SIG-M5 treated with dmso at 0.1 percent for 504 hours (cell line): ENCODE measurements around the gene HCFC1R1.

Source experiments
- DNase-seq: peaks from one replicate; lab custom pipeline; 2025; ENCODE audit not compliant: unreplicated experiment; lab: John Stamatoyannopoulos, UW

The HCFC1R1 gene

GRCh38 chr16:3003582-3004270 is 20.0 kb downstream of the HCFC1R1 start:
- peak; percentile 97 for DNase-seq

GRCh38 chr16:3001316-3001715 is 22.4 kb downstream of the HCFC1R1 start:
- no peak for DNase-seq

GRCh38 chr16:3000540-3000939 is 23.2 kb downstream of the HCFC1R1 start:
- DNase-seq: no peak

- no peak for DNase-seq
These were observed 23.8 kb downstream of the HCFC1R1 start for GRCh38 chr16:2999929-3000328.

GRCh38 chr16:2996298-2996697 is 27.4 kb downstream of the HCFC1R1 start:
- no peak for DNase-seq

- no peak for DNase-seq
These were observed 31.2 kb downstream of the HCFC1R1 start for GRCh38 chr16:2992383-2993081.

- no peak for DNase-seq
These were observed 32.0 kb downstream of the HCFC1R1 start for GRCh38 chr16:2991566-2992261.

GRCh38 chr16:2990891-2991290 is 32.9 kb downstream of the HCFC1R1 start:
- no peak for DNase-seq

GRCh38 chr16:2988590-2989099 is 35.1 kb downstream of the HCFC1R1 start:
- no peak for DNase-seq

- no peak for DNase-seq
These were observed 35.9 kb downstream of the HCFC1R1 start for GRCh38 chr16:2987833-2988232.

- DNase-seq: no peak
These were observed 36.5 kb downstream of the HCFC1R1 start for GRCh38 chr16:2987286-2987685.

GRCh38 chr16:2986623-2987188 is 37.0 kb downstream of the HCFC1R1 start:
- no peak for DNase-seq

- DNase-seq: no peak
These were observed 37.8 kb downstream of the HCFC1R1 start for GRCh38 chr16:2985893-2986355.

GRCh38 chr16:2985462-2985861 is 38.3 kb downstream of the HCFC1R1 start:
- no peak for DNase-seq

- peak; percentile 67 for DNase-seq
These were observed 40.0 kb downstream of the HCFC1R1 start for GRCh38 chr16:2983706-2984136.

GRCh38 chr16:2982402-2982801 is 41.3 kb downstream of the HCFC1R1 start:
- DNase-seq: no peak

- DNase-seq: no peak
These were observed 41.9 kb downstream of the HCFC1R1 start for GRCh38 chr16:2981899-2982250.

GRCh38 chr16:2981177-2981898 is 42.4 kb downstream of the HCFC1R1 start:
- DNase-seq: no peak

GRCh38 chr16:2980227-2981176 is 43.2 kb downstream of the HCFC1R1 start, which contains the start of gene PKMYT1:
Gene PKMYT1, minus strand, starts transcription at chr16:2980446. Its CDS starts 789 bp downstream, at chr16:2979657.
- peak; percentile 79 for DNase-seq
